Measurements from ENCODE around the gene OLIG2.

OLIG2 gene

GRCh38 chr21:33063907-33064622 lies 38.3 kb downstream of the OLIG2 start:
- Histone ChIP-seq H2AFZ (ENCODE audit: low read depth, low read length) (no peak overlapping the region), H3K27me3 (ENCODE audit: control insufficient read depth in 1 of 2, insufficient read depth in 1 of 2, low read length in 2 of 2) (peaks cover 85 to 95% of the 10 kb centered on the region in 2 experiments), H3K4me1 (ENCODE audit: control insufficient read depth, insufficient read depth, low read depth, low read length) (no peaks in the 10 kb centered on the region), H3K23ac (ENCODE audit: low read length in 2 of 2) (no peak overlapping the region), H3K9ac (ENCODE audit: low read length) (no peak overlapping the region), H2BK12ac (ENCODE audit: low read length in 2 of 2) (no peak overlapping the region), H4K91ac (ENCODE audit: low read length) (no peak overlapping the region), H3K4ac (ENCODE audit: low read depth in 1 of 2, low read length in 2 of 2) (no peak overlapping the region), H2AK5ac (ENCODE audit: low read length, severe bottlenecking) (no peak overlapping the region), H2BK5ac (ENCODE audit: low read depth, low read length, poor library complexity, severe bottlenecking) (no peak overlapping the region), H3K36me3 (ENCODE audit: control insufficient read depth in 1 of 2, insufficient read depth in 2 of 2, low read depth in 1 of 2, low read length in 2 of 2) (no peaks in the 10 kb centered on the region), H3K27ac (ENCODE audit: low read length, poor library complexity, severe bottlenecking) (no peak overlapping the region), H3K9me3 (ENCODE audit: control insufficient read depth, low read length) (peaks cover 6% of the 10 kb centered on the region), H3K18ac (ENCODE audit: low read depth in 1 of 2, low read length in 2 of 2) (no peak overlapping the region), H2BK120ac (ENCODE audit: low read depth, low read length) (no peak overlapping the region), H3K14ac (ENCODE audit: low read length in 2 of 2) (no peak overlapping the region), H3K4me3 (ENCODE audit: insufficient read depth in 1 of 2, low read depth in 1 of 2, low read length in 2 of 2) (no peak overlapping the region), H4K8ac (ENCODE audit: low read length) (no peak overlapping the region), H2BK15ac (ENCODE audit: low read depth, poor library complexity, severe bottlenecking) (no peak overlapping the region), H3K79me1 (replicated peaks; ENCODE audit: low read length, poor library complexity, severe bottlenecking) (no peaks in the 10 kb centered on the region), H3K4me2 (ENCODE audit: low read length, poor library complexity, severe bottlenecking) (no peak overlapping the region)
- no peak for DNase-seq
- 63% methylated on average over 14 of the region's 14 CpGs for WGBS

DNA sequence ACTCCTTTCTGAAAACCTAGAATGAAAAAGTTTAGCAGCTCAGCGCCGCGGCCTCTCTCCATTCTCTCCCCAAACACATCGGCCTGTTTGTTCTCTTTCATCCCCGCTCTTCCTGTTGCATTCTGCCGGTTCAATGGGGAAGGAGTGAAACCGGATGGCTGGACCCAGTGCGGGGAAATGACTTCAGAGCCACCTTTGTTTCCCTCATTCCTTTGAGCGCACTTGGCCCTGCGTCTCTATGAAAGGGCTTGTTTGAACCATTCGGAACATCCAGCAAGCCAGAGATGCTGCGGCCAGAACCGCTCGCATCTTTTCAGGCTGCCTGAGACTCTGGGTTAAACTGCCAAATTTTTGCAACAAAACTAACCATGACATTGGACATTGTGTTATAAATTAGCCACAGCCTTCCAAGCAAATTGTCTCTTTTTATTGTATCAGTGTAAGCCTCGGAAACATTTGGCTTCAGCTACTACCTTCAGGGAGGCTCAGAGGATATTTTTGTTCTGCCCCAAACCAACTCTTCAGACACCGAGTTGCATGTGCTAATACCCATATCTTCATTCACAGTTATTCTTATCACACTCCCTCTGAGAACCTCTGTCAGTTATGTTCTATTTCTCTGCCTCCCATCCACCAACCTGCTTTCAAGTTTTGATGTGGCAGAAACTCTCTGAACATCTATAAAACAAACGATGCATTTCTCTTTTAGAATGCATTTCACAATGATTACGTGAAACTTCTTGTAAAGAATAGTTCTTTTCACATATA lies 39.1 kb downstream of the OLIG2 start:
- no peak overlapping the region for H2BK15ac ChIP-seq (ENCODE audit: low read depth, poor library complexity, severe bottlenecking)
- no peaks in the 10 kb centered on the region for H3K36me3 ChIP-seq (ENCODE audit: control insufficient read depth in 1 of 2, insufficient read depth in 2 of 2, low read depth in 1 of 2, low read length in 2 of 2)
- no peak overlapping the region for H3K4ac ChIP-seq (ENCODE audit: low read depth in 1 of 2, low read length in 2 of 2)
- H3K9ac ChIP-seq (ENCODE audit: low read length) = no peak overlapping the region
- no peak overlapping the region for H2AK5ac ChIP-seq (ENCODE audit: low read length, severe bottlenecking)
- no peak overlapping the region for H4K8ac ChIP-seq (ENCODE audit: low read length)
- 64% methylated on average over 17 of the region's 18 CpGs for WGBS
- no peak for DNase-seq
- H3K14ac ChIP-seq (ENCODE audit: low read length in 2 of 2) = no peak overlapping the region
- H3K27ac ChIP-seq (ENCODE audit: low read length, poor library complexity, severe bottlenecking) = no peak overlapping the region
- H4K91ac ChIP-seq (ENCODE audit: low read length) = no peak overlapping the region
- no peak overlapping the region for H3K4me2 ChIP-seq (ENCODE audit: low read length, poor library complexity, severe bottlenecking)
- peaks cover 2% of the 10 kb centered on the region for H3K4me1 ChIP-seq (ENCODE audit: control insufficient read depth, insufficient read depth, low read depth, low read length)
- H3K79me1 ChIP-seq (replicated peaks; ENCODE audit: low read length, poor library complexity, severe bottlenecking) = no peaks in the 10 kb centered on the region
- H2BK5ac ChIP-seq (ENCODE audit: low read depth, low read length, poor library complexity, severe bottlenecking) = no peak overlapping the region
- no peak overlapping the region for H2BK120ac ChIP-seq (ENCODE audit: low read depth, low read length)
- H3K9me3 ChIP-seq (ENCODE audit: control insufficient read depth, low read length) = peaks cover 11% of the 10 kb centered on the region
- no peak overlapping the region for H3K4me3 ChIP-seq (ENCODE audit: insufficient read depth in 1 of 2, low read depth in 1 of 2, low read length in 2 of 2)
- H3K18ac ChIP-seq (ENCODE audit: low read depth in 1 of 2, low read length in 2 of 2) = no peak overlapping the region
- no peak overlapping the region for H2AFZ ChIP-seq (ENCODE audit: low read depth, low read length)
- H3K27me3 ChIP-seq (ENCODE audit: control insufficient read depth in 1 of 2, insufficient read depth in 1 of 2, low read length in 2 of 2) = peaks cover 85 to 95% of the 10 kb centered on the region in 2 experiments
- no peak overlapping the region for H3K23ac ChIP-seq (ENCODE audit: low read length in 2 of 2)
- H2BK12ac ChIP-seq (ENCODE audit: low read length in 2 of 2) = no peak overlapping the region

DNA sequence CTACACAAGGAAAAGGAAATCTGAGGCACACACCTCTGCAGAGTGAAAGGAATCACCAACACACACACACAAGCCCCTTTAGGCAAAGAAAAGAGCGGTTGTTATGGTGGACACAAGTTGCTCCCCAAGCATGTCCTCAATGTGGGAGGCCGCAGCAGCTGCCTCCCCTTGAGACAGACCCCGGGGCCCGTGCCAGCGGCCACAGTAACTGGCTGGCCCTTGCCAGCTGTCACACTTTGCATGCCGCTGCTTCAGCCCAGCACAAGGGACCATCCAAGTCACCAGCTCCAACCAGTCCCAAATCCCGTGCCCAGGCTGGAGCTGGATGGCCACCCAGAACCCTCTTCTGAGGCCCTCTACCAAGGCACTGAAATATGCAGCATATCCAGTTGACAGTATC lies 41.3 kb downstream of the OLIG2 start:
- Histone ChIP-seq H4K8ac (ENCODE audit: low read length) (no peak overlapping the region), H3K36me3 (ENCODE audit: control insufficient read depth in 1 of 2, insufficient read depth in 2 of 2, low read depth in 1 of 2, low read length in 2 of 2) (peaks cover 0 to 3% of the 10 kb centered on the region in 2 experiments)

DNA sequence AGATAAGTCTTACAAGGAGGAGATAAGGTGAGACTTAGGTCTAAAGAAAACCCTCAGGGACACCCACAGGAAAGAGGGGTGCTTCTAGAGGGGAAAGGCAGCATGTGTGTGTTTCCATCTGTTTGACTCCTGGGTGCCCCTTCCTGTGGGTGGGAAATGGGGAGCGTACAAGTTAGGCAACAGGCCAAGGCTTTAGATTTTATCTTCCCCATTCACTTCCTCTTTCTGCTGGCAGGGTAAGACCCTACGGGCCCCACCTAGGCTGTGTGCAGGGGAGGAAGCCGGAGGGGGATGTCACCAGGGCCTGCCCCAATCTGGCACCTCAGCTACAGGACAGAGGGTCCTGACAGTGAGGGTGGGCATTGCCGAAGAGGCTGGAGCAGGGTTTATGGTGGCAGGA lies 41.7 kb downstream of the OLIG2 start:
- Histone ChIP-seq H3K4me2 (ENCODE audit: low read length, poor library complexity, severe bottlenecking) (no peak overlapping the region), H3K27ac (ENCODE audit: low read length, poor library complexity, severe bottlenecking) (no peak overlapping the region), H2BK5ac (ENCODE audit: low read depth, low read length, poor library complexity, severe bottlenecking) (no peak overlapping the region), H2BK120ac (ENCODE audit: low read depth, low read length) (no peak overlapping the region), H3K36me3 (ENCODE audit: control insufficient read depth in 1 of 2, insufficient read depth in 2 of 2, low read depth in 1 of 2, low read length in 2 of 2) (peaks cover 0 to 3% of the 10 kb centered on the region in 2 experiments), H3K18ac (ENCODE audit: low read depth in 1 of 2, low read length in 2 of 2) (no peak overlapping the region), H3K27me3 (ENCODE audit: control insufficient read depth in 1 of 2, insufficient read depth in 1 of 2, low read length in 2 of 2) (peaks cover 80 to 96% of the 10 kb centered on the region in 2 experiments), H2AFZ (ENCODE audit: low read depth, low read length) (no peak overlapping the region), H3K14ac (ENCODE audit: low read length in 2 of 2) (no peak overlapping the region), H4K91ac (ENCODE audit: low read length) (no peak overlapping the region), H2BK15ac (ENCODE audit: low read depth, poor library complexity, severe bottlenecking) (no peak overlapping the region), H3K4me3 (ENCODE audit: insufficient read depth in 1 of 2, low read depth in 1 of 2, low read length in 2 of 2) (no peak overlapping the region), H3K9me3 (ENCODE audit: control insufficient read depth, low read length) (peaks cover 11% of the 10 kb centered on the region), H2BK12ac (ENCODE audit: low read length in 2 of 2) (no peak overlapping the region), H3K4ac (ENCODE audit: low read depth in 1 of 2, low read length in 2 of 2) (no peak overlapping the region), H3K79me1 (replicated peaks; ENCODE audit: low read length, poor library complexity, severe bottlenecking) (no peaks in the 10 kb centered on the region), H3K4me1 (ENCODE audit: control insufficient read depth, insufficient read depth, low read depth, low read length) (peaks cover 22% of the 10 kb centered on the region), H2AK5ac (ENCODE audit: low read length, severe bottlenecking) (no peak overlapping the region), H3K9ac (ENCODE audit: low read length) (no peak overlapping the region), H4K8ac (ENCODE audit: low read length) (no peak overlapping the region), H3K23ac (ENCODE audit: low read length in 2 of 2) (no peak overlapping the region)
- 51% methylated on average over 2 of the region's 4 CpGs for WGBS
- no peak for DNase-seq

More for the DNA sequence above, 41.3 kb downstream of the OLIG2 start:
- Histone ChIP-seq H3K14ac (ENCODE audit: low read length in 2 of 2) (no peak overlapping the region), H2AK5ac (ENCODE audit: low read length, severe bottlenecking) (no peak overlapping the region), H3K4me3 (ENCODE audit: insufficient read depth in 1 of 2, low read depth in 1 of 2, low read length in 2 of 2) (no peak overlapping the region), H3K4me2 (ENCODE audit: low read length, poor library complexity, severe bottlenecking) (no peak overlapping the region), H3K9me3 (ENCODE audit: control insufficient read depth, low read length) (peaks cover 11% of the 10 kb centered on the region), H3K27ac (ENCODE audit: low read length, poor library complexity, severe bottlenecking) (no peak overlapping the region), H4K91ac (ENCODE audit: low read length) (no peak overlapping the region), H3K18ac (ENCODE audit: low read depth in 1 of 2, low read length in 2 of 2) (no peak overlapping the region), H2BK12ac (ENCODE audit: low read length in 2 of 2) (no peak overlapping the region), H2BK15ac (ENCODE audit: low read depth, poor library complexity, severe bottlenecking) (no peak overlapping the region), H3K4ac (ENCODE audit: low read depth in 1 of 2, low read length in 2 of 2) (no peak overlapping the region), H2BK5ac (ENCODE audit: low read depth, low read length, poor library complexity, severe bottlenecking) (no peak overlapping the region), H3K23ac (ENCODE audit: low read length in 2 of 2) (no peak overlapping the region), H3K27me3 (ENCODE audit: control insufficient read depth in 1 of 2, insufficient read depth in 1 of 2, low read length in 2 of 2) (peaks cover 76 to 93% of the 10 kb centered on the region in 2 experiments), H3K79me1 (replicated peaks; ENCODE audit: low read length, poor library complexity, severe bottlenecking) (no peaks in the 10 kb centered on the region), H3K9ac (ENCODE audit: low read length) (no peak overlapping the region), H2BK120ac (ENCODE audit: low read depth, low read length) (no peak overlapping the region), H2AFZ (ENCODE audit: low read depth, low read length) (no peak overlapping the region), H3K4me1 (ENCODE audit: control insufficient read depth, insufficient read depth, low read depth, low read length) (peaks cover 22% of the 10 kb centered on the region)
- DNase-seq = no peak
- 80% methylated on average over 7 of the region's 7 CpGs for WGBS

Measured in mesenchymal stem cell (in vitro differentiated cells and primary cell).